Effector CD4-positive, alpha-beta T cell (primary cell): ENCODE data around the gene CD79A.

ENCODE experiments used
- DNase-seq: peaks from one replicate; pipeline ENCODE4 v3.0.0-alpha.2; 2020

The CD79A gene

GRCh38 chr19:41920882-41921576 is 44.0 kb downstream of the CD79A start:
- DNase-seq = no peak

GRCh38 chr19:41921577-41922576 is 44.8 kb downstream of the CD79A start:
- no peak for DNase-seq

GRCh38 chr19:41922585-41922984 is 45.5 kb downstream of the CD79A start:
- DNase-seq = no peak

DNA sequence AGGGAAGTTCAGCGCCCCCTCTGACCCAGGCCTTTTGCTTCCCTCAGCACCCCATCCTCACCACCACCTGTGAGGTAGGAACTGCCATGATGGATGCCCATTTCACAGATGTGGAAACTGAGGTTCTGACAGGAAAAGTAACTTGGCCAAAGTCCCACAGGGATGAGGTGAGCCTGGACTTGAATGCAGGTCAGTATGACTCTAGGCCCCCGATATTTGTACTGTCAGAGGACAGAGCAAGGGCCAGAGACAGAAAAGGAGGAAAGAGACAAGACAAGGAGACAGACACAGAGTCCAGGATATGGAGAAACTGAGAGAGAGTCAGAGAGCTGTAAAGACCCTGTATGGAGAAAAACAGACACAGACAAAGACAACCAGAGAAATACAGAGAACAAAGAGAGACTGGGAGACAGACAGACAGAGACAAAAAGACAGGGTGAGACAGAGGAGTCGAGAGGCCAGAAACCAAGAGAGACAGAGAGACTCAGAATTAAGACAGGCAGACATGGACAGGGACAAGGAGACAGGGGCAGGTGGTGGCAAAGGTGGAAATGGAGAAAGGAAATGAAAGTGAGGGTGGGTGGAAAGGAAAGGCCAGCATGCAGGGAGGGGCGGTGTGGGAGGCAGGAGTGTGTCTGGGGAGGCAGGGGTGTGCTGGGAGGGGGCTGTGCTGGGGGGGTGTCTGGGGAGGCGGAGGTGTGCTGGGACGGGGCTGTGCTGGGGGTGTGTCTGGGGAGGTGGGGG is 46.1 kb downstream of the CD79A start:
- DNase-seq = no peak

DNA sequence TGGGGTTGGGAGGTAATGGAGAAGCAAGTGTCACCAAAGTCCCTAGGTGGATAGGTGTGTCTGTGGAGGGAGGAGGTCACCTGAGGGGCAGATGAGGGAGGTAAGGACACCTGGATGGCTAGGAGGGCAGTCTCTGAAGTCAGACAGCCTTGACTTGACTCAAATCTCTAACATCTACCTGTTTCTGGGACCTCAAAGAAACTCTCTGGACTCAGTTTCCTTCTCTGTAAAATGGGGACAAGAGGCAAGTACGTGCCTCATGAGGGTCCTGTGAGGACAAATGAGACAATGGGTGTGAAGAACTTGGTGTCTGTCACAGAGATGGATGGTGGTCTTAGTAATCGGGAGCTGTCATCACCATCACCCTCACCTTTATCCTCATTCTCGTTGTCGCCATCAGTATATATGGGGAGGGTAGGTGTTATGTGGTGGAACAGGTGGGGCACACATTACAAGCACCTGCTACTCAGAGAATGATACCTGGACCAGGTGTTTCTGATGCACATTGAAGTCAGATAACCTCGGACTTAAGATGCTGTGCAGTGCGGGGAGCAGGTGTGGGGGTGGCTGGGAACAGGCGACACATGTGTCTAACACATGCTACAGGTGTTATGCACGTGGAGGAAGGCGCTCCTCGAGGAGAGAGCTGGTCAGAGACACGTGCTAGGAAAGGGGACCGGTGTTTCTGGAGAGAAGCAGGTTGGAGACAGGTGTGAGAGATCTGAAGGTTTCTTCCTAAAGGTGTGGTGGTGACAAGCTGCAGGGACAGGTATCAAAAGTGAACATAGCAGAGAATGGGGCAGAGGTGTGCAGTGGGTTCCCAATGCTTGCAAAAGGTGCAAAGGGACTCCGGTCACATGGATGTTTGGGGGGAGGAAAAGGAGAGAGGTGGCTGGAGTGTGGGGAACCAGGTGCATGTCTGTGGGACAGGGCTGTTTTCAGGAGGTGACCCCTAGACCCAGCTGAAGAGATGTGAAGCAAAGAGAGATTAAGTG is 47.4 kb downstream of the CD79A start:
- no peak for DNase-seq

DNA sequence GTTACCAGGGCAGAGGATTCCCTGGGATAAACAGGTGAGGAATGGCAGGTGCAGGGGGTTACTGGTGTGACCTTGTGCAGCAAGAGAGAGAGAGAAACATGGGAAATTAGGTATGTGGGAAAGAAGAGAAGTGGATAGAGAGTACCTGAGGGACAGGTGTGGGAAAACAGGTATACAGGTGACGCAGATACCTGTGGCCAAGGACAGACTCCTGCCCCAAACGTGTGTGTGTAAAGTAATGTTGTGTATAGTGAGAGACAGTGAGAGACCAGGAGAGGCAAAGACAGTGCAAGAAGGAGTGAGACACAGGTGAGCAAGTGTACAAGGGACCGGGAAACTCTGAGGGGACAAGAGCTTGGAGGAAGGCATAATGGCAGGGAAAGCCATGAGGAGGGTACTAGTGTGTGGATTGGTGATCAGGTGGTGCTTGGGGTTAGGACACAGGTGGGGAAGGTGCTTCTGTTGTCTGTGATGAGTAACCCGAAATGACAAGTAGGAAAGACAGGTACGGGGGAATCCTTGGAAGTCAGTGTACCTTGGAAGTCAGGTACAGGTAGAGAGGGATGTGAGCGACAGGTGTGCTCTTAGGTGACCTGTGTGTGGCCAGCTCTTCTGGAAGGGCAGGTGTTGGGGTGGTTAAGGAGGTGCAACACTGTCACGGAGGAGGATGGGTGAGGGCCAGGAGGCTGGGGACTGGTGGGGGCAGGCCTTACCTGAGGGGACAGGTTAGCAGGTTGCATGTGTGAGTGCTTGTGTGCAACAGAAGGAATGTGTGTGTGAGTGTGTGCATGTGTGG is 48.3 kb downstream of the CD79A start:
- no peak for DNase-seq

DNA sequence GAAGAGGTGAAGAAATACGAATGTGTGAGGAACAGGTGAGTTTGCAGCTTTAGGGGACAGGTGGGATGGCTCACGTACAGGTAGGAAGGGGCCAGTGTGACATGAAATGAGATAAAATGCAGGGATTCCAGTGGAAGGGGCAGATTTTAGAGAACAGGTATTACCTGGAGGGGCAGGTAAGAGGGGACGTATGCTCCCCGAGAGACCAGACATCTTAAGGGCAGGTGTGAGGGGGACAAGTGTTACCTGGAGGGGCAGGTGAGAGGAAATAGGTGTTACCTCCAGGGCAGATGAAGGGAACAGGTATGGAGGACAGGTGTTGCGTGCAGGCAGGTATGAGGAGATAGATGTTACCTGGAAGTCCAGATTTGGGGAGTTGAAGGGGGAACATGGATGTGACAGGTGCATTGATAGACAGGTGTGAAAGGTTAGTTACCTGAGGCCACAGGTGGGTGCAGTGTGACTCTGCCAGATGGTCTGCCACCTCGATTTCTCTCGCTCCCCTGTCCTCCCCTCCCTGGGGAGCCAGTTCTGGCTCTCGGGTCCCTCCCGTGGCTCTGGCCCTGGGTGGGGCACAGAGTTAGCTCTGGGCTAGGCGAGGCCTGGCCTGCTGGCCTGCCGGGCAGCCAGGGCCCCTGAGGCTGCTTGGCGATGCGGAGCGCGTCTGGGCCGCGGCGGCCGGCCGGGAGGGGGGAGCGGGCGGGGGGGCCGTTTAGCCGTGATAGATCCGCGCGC is 49.1 kb downstream of the CD79A start:
- no peak for DNase-seq

GRCh38 chr19:41926763-41927496 is 49.9 kb downstream of the CD79A start:
- DNase-seq = no peak

DNA sequence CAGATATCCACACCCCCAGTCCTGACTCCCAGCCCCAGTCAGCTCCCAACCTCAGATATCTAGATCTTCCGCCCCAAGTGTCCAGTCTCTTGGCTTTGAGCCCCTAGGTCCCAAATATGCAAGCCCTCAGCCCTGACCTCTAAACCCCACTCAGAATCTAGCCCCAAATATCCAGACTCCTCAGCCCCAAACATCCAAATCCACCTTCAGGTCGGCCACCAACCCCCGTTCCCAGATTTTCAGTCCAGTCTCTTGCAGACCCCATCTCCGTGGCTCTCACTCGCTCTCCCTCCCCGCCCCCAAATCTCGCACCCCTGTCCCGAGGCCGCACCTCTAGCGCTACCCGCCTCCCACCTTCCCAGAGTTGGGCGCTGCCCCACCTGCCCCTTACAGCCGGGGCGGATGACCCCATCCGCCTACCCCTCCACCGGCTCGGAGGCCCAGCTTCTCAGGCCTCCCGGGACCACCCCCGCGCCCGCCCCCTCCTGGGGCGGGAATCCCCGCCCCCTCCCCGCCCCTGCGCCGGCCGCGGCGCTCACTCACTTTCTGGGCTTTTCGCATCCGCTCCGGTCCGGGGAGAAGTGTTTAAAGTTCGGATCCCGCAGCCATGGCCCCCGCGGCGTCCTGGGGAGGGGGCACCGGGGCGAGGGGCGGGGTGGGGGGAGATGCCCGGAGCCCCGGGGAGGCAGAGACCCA is 50.6 kb downstream of the CD79A start:
- peak; percentile 29 for DNase-seq

DNA sequence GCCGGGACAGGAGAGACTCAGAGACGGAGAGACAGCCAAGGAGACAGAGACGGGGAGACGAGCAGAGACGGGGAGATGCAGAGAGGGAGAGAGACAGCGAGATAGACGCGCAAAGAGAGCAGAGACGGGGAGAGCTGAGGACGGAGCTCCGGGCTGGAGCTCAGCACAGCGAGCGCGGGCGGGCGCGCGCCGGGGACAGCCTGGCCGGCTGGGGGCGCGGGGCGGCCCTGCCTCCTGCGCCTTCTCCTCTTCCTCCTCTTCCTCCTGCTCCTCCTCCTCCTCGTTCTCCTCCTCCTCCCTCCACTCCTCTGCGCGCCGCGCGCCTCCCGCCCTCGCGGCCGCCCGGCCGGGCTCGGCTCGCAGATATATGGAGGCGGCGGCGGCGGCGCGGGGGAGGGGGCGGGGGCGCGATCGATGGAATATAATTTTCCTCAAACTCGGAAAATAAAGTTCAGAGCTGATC is 51.2 kb downstream of the CD79A start, which contains the start of gene ERFL:
Gene ERFL (minus strand): TSS at position 229 of the 463 bp plus-strand sequence. CDS start 15,530 bp downstream, outside the sequence.
- no peak for DNase-seq

- DNase-seq = no peak
These were observed 51.9 kb downstream of the CD79A start for GRCh38 chr19:41928754-41929535.

DNA sequence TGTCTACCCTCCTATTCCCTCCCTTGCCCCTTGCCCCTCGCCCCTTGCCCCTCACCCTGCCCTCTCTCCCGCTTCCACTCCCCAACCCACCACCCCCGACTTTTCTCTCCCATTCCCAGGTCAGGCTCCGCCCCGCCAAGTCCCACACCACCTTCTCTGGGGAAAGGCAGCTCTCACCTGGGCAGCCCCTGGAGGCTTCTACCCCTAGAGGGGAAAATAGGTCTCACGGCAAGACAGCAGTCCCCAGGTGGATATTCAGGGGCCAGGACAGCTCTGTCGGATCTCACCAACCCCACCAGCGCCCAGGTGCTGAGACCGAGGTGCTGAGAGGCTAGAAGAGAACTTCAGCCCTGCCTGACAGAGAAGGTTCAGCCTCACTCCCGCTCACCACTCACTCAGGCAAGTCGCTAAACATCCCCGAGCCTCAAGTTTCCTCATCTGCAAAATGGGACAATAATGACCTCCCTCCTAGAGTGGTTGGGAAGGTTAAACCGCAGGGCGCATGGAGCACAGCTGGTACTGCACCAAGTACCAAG is 52.5 kb downstream of the CD79A start:
- DNase-seq = no peak

DNA sequence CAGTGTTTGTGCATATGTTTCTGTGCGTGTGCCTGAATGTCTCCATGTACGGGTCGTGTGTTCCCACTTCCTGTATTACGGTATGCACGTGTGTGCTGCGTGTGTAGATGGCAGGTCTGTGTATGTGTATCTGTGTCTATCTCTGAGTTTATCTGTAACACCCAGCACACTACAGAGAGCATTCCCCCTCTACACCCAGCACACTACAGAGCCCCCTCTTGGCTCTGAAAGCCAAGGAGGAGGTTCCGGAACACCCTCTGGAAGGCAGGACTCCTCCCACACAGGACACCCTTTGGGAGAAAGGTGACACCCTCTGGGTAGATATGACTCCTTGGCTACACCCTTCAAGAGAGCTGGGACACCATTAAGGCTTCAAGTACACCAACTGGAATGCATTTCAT is 53.2 kb downstream of the CD79A start:
- no peak for DNase-seq
